Measurements from ENCODE around the gene TEX35. TPM values are rescaled to one million over a fixed set of nuclear protein-coding genes. Genes with fewer than 3 reads are reported as not detected.

TEX35 gene
- total and polyA plus RNA-seq, 7 experiments from 2014 or later: not detected

GRCh38 chr1:178493301-178493741 lies 19.6 kb upstream of the TEX35 start:
- Mint-ChIP-seq H3K9me3 (no peaks in the 10 kb centered on the region), H3K27ac (no peak overlapping the region), H3K27me3 (peaks cover 0 to 5% (median 4%) of the 10 kb centered on the region in 5 donors), H3K4me1 (no peaks in the 10 kb centered on the region), H3K36me3 (no peaks in the 10 kb centered on the region), H3K4me3 (no peak overlapping the region)
- CTCF ChIA-PET: no interaction called here
- Histone ChIP-seq H3K27ac (ENCODE audit: low read depth, low read length) (no peak overlapping the region), H3K36me3 (ENCODE audit: control insufficient read depth in 2 of 3, insufficient read depth in 3 of 3, low read length in 3 of 3) (no peaks in the 10 kb centered on the region), H3K4me3 (ENCODE audit: low read length) (no peak overlapping the region), H3K9me3 (ENCODE audit: control insufficient read depth in 2 of 3, low read length in 3 of 3) (no peaks in the 10 kb centered on the region), H3K4me1 (ENCODE audit: control insufficient read depth in 2 of 2, insufficient read depth in 2 of 2, low read length in 2 of 2) (no peaks in the 10 kb centered on the region), H3K27me3 (ENCODE audit: control insufficient read depth in 2 of 2, insufficient read depth in 2 of 2, low read length in 2 of 2) (no peaks in the 10 kb centered on the region)
- DNase-seq (no peak), ATAC-seq (peak; percentile 10)
- POLR2A ChIA-PET: no interaction called here
- intact Hi-C loops (cut with micrococcal nuclease): no loop called here

GRCh38 chr1:178494569-178494971 lies 18.3 kb upstream of the TEX35 start:
- ATAC-seq (no peak), DNase-seq (no peak)
- Mint-ChIP-seq H3K4me3 (no peak overlapping the region), H3K36me3 (no peaks in the 10 kb centered on the region), H3K27me3 (no peaks in the 10 kb centered on the region), H3K27ac (no peak overlapping the region), H3K4me1 (no peaks in the 10 kb centered on the region), H3K9me3 (no peaks in the 10 kb centered on the region)
- POLR2A ChIA-PET: no interaction called here
- Histone ChIP-seq H3K27me3 (ENCODE audit: control insufficient read depth in 2 of 2, insufficient read depth in 2 of 2, low read length in 2 of 2) (no peaks in the 10 kb centered on the region), H3K4me3 (ENCODE audit: low read length) (no peak overlapping the region), H3K36me3 (ENCODE audit: control insufficient read depth in 2 of 3, insufficient read depth in 3 of 3, low read length in 3 of 3) (no peaks in the 10 kb centered on the region), H3K4me1 (ENCODE audit: control insufficient read depth in 2 of 2, insufficient read depth in 2 of 2, low read length in 2 of 2) (no peaks in the 10 kb centered on the region), H3K9me3 (ENCODE audit: control insufficient read depth in 2 of 3, low read length in 3 of 3) (no peaks in the 10 kb centered on the region), H3K27ac (ENCODE audit: low read depth, low read length) (no peak overlapping the region)
- CTCF ChIA-PET: interaction anchor here (1.3 kb wide), 1 partner anchor 11 kb away, joined by 4 read pairs; no protein-coding TSS in a partner anchor
- intact Hi-C loops (cut with micrococcal nuclease): no loop called here

- ATAC-seq (no peak), DNase-seq (no peak)
- Histone ChIP-seq H3K9me3 (ENCODE audit: control insufficient read depth in 2 of 3, low read length in 3 of 3) (no peaks in the 10 kb centered on the region), H3K27ac (ENCODE audit: low read depth, low read length) (no peak overlapping the region), H3K4me3 (ENCODE audit: low read length) (no peak overlapping the region), H3K4me1 (ENCODE audit: control insufficient read depth in 2 of 2, insufficient read depth in 2 of 2, low read length in 2 of 2) (no peaks in the 10 kb centered on the region), H3K27me3 (ENCODE audit: control insufficient read depth in 2 of 2, insufficient read depth in 2 of 2, low read length in 2 of 2) (no peaks in the 10 kb centered on the region), H3K36me3 (ENCODE audit: control insufficient read depth in 2 of 3, insufficient read depth in 3 of 3, low read length in 3 of 3) (no peaks in the 10 kb centered on the region)
- intact Hi-C loops (cut with micrococcal nuclease): no loop called here
- no peaks in the 10 kb centered on the region for H3K9me3 Mint-ChIP-seq
- peak overlapping the region in 1 of 9 donors; percentile 68 for H3K27ac Mint-ChIP-seq
- CTCF ChIA-PET: no interaction called here
- no peak overlapping the region for H3K4me3 Mint-ChIP-seq
- H3K27me3 Mint-ChIP-seq: no peaks in the 10 kb centered on the region
- no peaks in the 10 kb centered on the region for H3K4me1 Mint-ChIP-seq
- no peaks in the 10 kb centered on the region for H3K36me3 Mint-ChIP-seq
- POLR2A ChIA-PET: no interaction called here
Measured at GRCh38 chr1:178495158-178495557, 17.8 kb upstream of the TEX35 start.

GRCh38 chr1:178495741-178496409 lies 17.0 kb upstream of the TEX35 start:
- no peaks in the 10 kb centered on the region for H3K4me1 Mint-ChIP-seq
- no peaks in the 10 kb centered on the region for H3K36me3 ChIP-seq (ENCODE audit: control insufficient read depth in 2 of 3, insufficient read depth in 3 of 3, low read length in 3 of 3)
- DNase-seq (no peak), ATAC-seq (no peak)
- no peak overlapping the region for H3K4me3 Mint-ChIP-seq
- no peaks in the 10 kb centered on the region for H3K27me3 ChIP-seq (ENCODE audit: control insufficient read depth in 2 of 2, insufficient read depth in 2 of 2, low read length in 2 of 2)
- no peak overlapping the region for H3K4me3 ChIP-seq (ENCODE audit: low read length)
- ChIA-PET CTCF (no interaction called here), POLR2A (no interaction called here)
- H3K4me1 ChIP-seq (ENCODE audit: control insufficient read depth in 2 of 2, insufficient read depth in 2 of 2, low read length in 2 of 2): no peaks in the 10 kb centered on the region
- H3K36me3 Mint-ChIP-seq: no peaks in the 10 kb centered on the region
- intact Hi-C loops (cut with micrococcal nuclease): no loop called here
- no peaks in the 10 kb centered on the region for H3K9me3 ChIP-seq (ENCODE audit: control insufficient read depth in 2 of 3, low read length in 3 of 3)
- H3K27ac Mint-ChIP-seq: no peak overlapping the region
- no peaks in the 10 kb centered on the region for H3K9me3 Mint-ChIP-seq
- no peak overlapping the region for H3K27ac ChIP-seq (ENCODE audit: low read depth, low read length)
- no peaks in the 10 kb centered on the region for H3K27me3 Mint-ChIP-seq

GRCh38 chr1:178496410-178497135 lies 16.3 kb upstream of the TEX35 start, which contains the start of gene CLEC20A:
CLEC20A (minus strand) TSS chr1:178496964; CDS start chr1:178496939, 25 bp downstream.
- ATAC-seq: no peak
- CTCF ChIA-PET: no interaction called here
- H3K4me3 ChIP-seq (ENCODE audit: low read length): no peak within 1 kb of the TSS
- H3K36me3 ChIP-seq (ENCODE audit: control insufficient read depth in 2 of 3, insufficient read depth in 3 of 3, low read length in 3 of 3): no peaks in the 10 kb centered on the region
- POLR2A ChIA-PET: no interaction called here
- Mint-ChIP-seq H3K4me1 (no peaks in the 10 kb centered on the region), H3K4me3 (no peak within 1 kb of the TSS), H3K27ac (no peak within 1 kb of the TSS), H3K9me3 (no peaks in the 10 kb centered on the region), H3K27me3 (no peaks in the 10 kb centered on the region), H3K36me3 (no peaks in the 10 kb centered on the region)
- H3K9me3 ChIP-seq (ENCODE audit: control insufficient read depth in 2 of 3, low read length in 3 of 3): no peaks in the 10 kb centered on the region
- H3K4me1 ChIP-seq (ENCODE audit: control insufficient read depth in 2 of 2, insufficient read depth in 2 of 2, low read length in 2 of 2): no peaks in the 10 kb centered on the region
- H3K27ac ChIP-seq (ENCODE audit: low read depth, low read length): no peak within 1 kb of the TSS
- DNase-seq: no peak
- H3K27me3 ChIP-seq (ENCODE audit: control insufficient read depth in 2 of 2, insufficient read depth in 2 of 2, low read length in 2 of 2): no peaks in the 10 kb centered on the region
- intact Hi-C loops (cut with micrococcal nuclease): no loop called here

- Mint-ChIP-seq H3K27me3 (peaks cover 0 to 4% (median 0%) of the 10 kb centered on the region in 5 donors), H3K4me1 (no peaks in the 10 kb centered on the region), H3K36me3 (no peaks in the 10 kb centered on the region), H3K9me3 (no peaks in the 10 kb centered on the region), H3K4me3 (no peak overlapping the region), H3K27ac (no peak overlapping the region)
- intact Hi-C loops (cut with micrococcal nuclease): no loop called here
- DNase-seq (no peak), ATAC-seq (no peak)
- no peak overlapping the region for H3K4me3 ChIP-seq (ENCODE audit: low read length)
- H3K9me3 ChIP-seq (ENCODE audit: control insufficient read depth in 2 of 3, low read length in 3 of 3): no peaks in the 10 kb centered on the region
- POLR2A ChIA-PET: no interaction called here
- no peaks in the 10 kb centered on the region for H3K4me1 ChIP-seq (ENCODE audit: control insufficient read depth in 2 of 2, insufficient read depth in 2 of 2, low read length in 2 of 2)
- CTCF ChIA-PET: interaction anchor here (0.7 kb wide), 1 partner anchor 11 kb away, joined by 3 read pairs; no protein-coding TSS in a partner anchor
- H3K27ac ChIP-seq (ENCODE audit: low read depth, low read length): no peak overlapping the region
- no peaks in the 10 kb centered on the region for H3K27me3 ChIP-seq (ENCODE audit: control insufficient read depth in 2 of 2, insufficient read depth in 2 of 2, low read length in 2 of 2)
- H3K36me3 ChIP-seq (ENCODE audit: control insufficient read depth in 2 of 3, insufficient read depth in 3 of 3, low read length in 3 of 3): no peaks in the 10 kb centered on the region
Measured at GRCh38 chr1:178497903-178498478, 14.9 kb upstream of the TEX35 start.
